ENCODE measurements around the gene BMP4.
A peak's percentile ranks its signal among the peaks of the same experiment; 100 is the strongest.
"Not testable (repeated sequence)": the region's sequence is repeated elsewhere in the genome, so short reads cannot be mapped to it uniquely, and the experiment has no call there.

BMP4 gene

GRCh38 chr14:53984958-53985357 lies 28.3 kb upstream of the BMP4 start:
- H3K4me1 ChIP-seq (ENCODE audit: control insufficient read depth, insufficient read depth, low read length); H3K27ac ChIP-seq (ENCODE audit: insufficient read depth, low read depth, low read length, poor library complexity, severe bottlenecking); H3K36me3 ChIP-seq (ENCODE audit: control insufficient read depth, insufficient read depth, low read length); H3K27me3 ChIP-seq (ENCODE audit: control insufficient read depth, insufficient read depth, low read length, poor library complexity, severe bottlenecking); H3K4me3 ChIP-seq (ENCODE audit: insufficient read depth, low read depth, low read length); H3K9me3 ChIP-seq (ENCODE audit: control insufficient read depth, low read length): not testable (repeated sequence)
- WGBS, 2 experiments: 69 to 71% methylated on average over 2 of the region's 2 CpGs

GRCh38 chr14:53983112-53983511 lies 26.5 kb upstream of the BMP4 start:
- no peaks in the 10 kb centered on the region for H3K36me3 ChIP-seq (ENCODE audit: control insufficient read depth, insufficient read depth, low read length)
- no peak overlapping the region for H3K27ac ChIP-seq (ENCODE audit: insufficient read depth, low read depth, low read length, poor library complexity, severe bottlenecking)
- H3K4me3 ChIP-seq (ENCODE audit: insufficient read depth, low read depth, low read length): no peak overlapping the region
- H3K27me3 ChIP-seq (ENCODE audit: control insufficient read depth, insufficient read depth, low read length, poor library complexity, severe bottlenecking): no peaks in the 10 kb centered on the region
- peaks cover 4% of the 10 kb centered on the region for H3K9me3 ChIP-seq (ENCODE audit: control insufficient read depth, low read length)
- peaks cover 11% of the 10 kb centered on the region for H3K4me1 ChIP-seq (ENCODE audit: control insufficient read depth, insufficient read depth, low read length)

- no peak overlapping the region for H3K27ac ChIP-seq (ENCODE audit: insufficient read depth, low read depth, low read length, poor library complexity, severe bottlenecking)
- H3K36me3 ChIP-seq (ENCODE audit: control insufficient read depth, insufficient read depth, low read length): no peaks in the 10 kb centered on the region
- peaks cover 11% of the 10 kb centered on the region for H3K4me1 ChIP-seq (ENCODE audit: control insufficient read depth, insufficient read depth, low read length)
- no peaks in the 10 kb centered on the region for H3K27me3 ChIP-seq (ENCODE audit: control insufficient read depth, insufficient read depth, low read length, poor library complexity, severe bottlenecking)
- WGBS, 2 experiments: 22 to 48% methylated on average over 2 of the region's 2 CpGs
- peaks cover 4% of the 10 kb centered on the region for H3K9me3 ChIP-seq (ENCODE audit: control insufficient read depth, low read length)
- no peak overlapping the region for H3K4me3 ChIP-seq (ENCODE audit: insufficient read depth, low read depth, low read length)
Measured at GRCh38 chr14:53982546-53982945, 25.9 kb upstream of the BMP4 start.

DNA sequence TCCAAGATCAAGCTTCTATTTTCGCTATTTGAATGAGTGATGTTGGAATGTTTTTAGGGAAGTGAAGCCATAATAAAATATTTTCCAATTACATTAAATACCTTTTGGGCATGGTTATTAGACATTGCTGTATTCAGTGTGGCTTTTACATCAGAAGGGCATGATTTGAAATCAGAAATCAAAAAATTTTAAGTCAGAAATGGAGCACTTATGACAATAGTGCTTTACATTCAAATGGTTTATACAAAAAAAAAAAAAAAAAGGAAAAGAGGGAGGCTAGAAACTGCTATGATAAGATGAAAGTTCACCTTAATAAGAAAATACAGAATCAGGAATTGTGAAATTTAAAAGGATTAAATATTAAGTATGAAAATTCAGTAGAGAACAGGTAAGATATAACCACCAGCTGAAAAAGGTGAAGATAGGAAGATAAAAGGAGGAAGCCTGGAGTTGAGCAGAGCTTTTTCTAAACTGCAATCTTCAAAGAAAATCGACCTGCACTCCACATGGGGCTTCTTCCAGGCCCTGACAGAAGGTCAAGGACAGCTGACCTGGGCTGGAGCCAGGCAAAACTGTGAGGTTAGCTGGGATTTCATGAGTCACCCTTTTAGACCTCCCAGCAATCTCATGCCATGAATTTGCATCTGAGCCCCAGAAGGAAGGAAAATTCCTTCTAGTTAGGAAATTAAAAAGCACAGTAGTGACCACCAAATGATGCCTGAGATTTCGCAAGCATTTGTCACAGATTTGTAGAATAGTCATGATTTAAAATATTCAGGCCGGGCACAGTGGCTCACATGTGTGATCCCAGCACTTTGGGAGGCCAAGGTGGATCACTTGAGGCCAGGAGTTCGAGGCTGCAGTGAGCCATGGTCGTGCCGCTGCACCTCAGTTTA lies 23.4 kb upstream of the BMP4 start:
- Histone ChIP-seq H3K9me3 (ENCODE audit: control insufficient read depth, low read length) (peaks cover 4% of the 10 kb centered on the region), H3K27ac (ENCODE audit: insufficient read depth, low read depth, low read length, poor library complexity, severe bottlenecking) (no peak overlapping the region), H3K27me3 (ENCODE audit: control insufficient read depth, insufficient read depth, low read length, poor library complexity, severe bottlenecking) (no peaks in the 10 kb centered on the region), H3K4me3 (ENCODE audit: insufficient read depth, low read depth, low read length) (no peak overlapping the region), H3K4me1 (ENCODE audit: control insufficient read depth, insufficient read depth, low read length) (peaks cover 11% of the 10 kb centered on the region), H3K36me3 (ENCODE audit: control insufficient read depth, insufficient read depth, low read length) (no peaks in the 10 kb centered on the region)
- WGBS, 2 experiments: 71 to 73% methylated on average over 6 of the region's 7 CpGs

DNA sequence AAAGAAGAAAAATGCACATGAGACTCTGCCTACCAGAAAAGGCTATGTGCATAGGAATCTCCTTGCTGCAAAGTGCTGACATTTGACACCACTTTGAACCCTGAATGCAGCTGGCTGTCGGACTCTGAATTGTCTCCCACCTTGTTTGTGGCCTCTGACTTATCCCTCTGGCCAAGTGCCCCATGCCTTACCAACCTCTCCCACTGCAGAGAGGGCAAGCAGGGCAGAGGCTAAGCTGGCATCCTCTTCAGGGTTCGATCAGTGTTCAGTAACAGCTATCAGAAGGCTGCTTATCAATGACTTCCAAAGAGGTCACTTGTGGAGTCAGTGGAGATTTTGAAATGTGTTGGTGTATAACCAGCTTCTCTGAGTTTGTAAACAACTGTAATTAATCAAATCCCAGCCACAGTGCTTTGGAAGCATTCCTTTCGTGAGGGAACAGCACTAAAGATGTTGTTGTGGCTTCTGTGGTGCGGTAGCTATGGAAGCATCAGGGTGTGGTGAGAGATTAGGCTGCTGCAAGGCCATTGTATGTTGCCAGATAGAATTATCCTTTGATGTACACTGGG lies 22.6 kb upstream of the BMP4 start:
- Histone ChIP-seq H3K4me3 (ENCODE audit: insufficient read depth, low read depth, low read length) (no peak overlapping the region), H3K9me3 (ENCODE audit: control insufficient read depth, low read length) (peaks cover under 1% of the 10 kb centered on the region), H3K27ac (ENCODE audit: insufficient read depth, low read depth, low read length, poor library complexity, severe bottlenecking) (peak overlapping the region; percentile 17), H3K36me3 (ENCODE audit: control insufficient read depth, insufficient read depth, low read length) (no peaks in the 10 kb centered on the region), H3K27me3 (ENCODE audit: control insufficient read depth, insufficient read depth, low read length, poor library complexity, severe bottlenecking) (no peaks in the 10 kb centered on the region), H3K4me1 (ENCODE audit: control insufficient read depth, insufficient read depth, low read length) (peaks cover 11% of the 10 kb centered on the region)
- 38 to 43% methylated on average over 4 of the region's 4 CpGs for WGBS, 2 experiments

DNA sequence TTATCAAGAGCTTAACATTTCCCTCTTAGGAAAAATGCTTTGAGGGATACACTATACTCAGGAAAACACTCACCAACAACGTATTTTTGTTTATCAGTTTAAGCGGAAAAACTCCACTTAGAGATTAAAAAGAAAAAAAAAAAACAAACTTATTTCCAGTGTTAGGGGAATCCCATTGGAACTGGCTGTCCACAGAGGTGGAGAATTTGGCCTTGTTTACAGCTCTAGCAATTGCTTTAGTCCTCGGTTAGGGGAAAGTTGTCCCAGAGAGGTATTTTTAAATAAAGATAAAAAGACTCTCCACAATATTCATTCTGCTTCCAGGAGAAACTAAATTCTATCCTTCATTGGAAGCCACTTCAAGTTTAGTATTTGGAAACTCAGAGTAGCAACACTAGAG lies 21.6 kb upstream of the BMP4 start:
- WGBS, 2 experiments: 74% methylated on average over 3 of the region's 3 CpGs; no CpG with 5 or more reads in 1 of the 2 experiments
- H3K27me3 ChIP-seq (ENCODE audit: control insufficient read depth, insufficient read depth, low read length, poor library complexity, severe bottlenecking): no peaks in the 10 kb centered on the region
- no peak overlapping the region for H3K27ac ChIP-seq (ENCODE audit: insufficient read depth, low read depth, low read length, poor library complexity, severe bottlenecking)
- H3K4me1 ChIP-seq (ENCODE audit: control insufficient read depth, insufficient read depth, low read length): peaks cover 11% of the 10 kb centered on the region
- H3K9me3 ChIP-seq (ENCODE audit: control insufficient read depth, low read length): no peaks in the 10 kb centered on the region
- H3K36me3 ChIP-seq (ENCODE audit: control insufficient read depth, insufficient read depth, low read length): no peaks in the 10 kb centered on the region
- no peak overlapping the region for H3K4me3 ChIP-seq (ENCODE audit: insufficient read depth, low read depth, low read length)

GRCh38 chr14:53975444-53975843 lies 18.8 kb upstream of the BMP4 start:
- Histone ChIP-seq H3K36me3 (ENCODE audit: control insufficient read depth, insufficient read depth, low read length) (no peaks in the 10 kb centered on the region), H3K27ac (ENCODE audit: insufficient read depth, low read depth, low read length, poor library complexity, severe bottlenecking) (no peak overlapping the region), H3K9me3 (ENCODE audit: control insufficient read depth, low read length) (no peaks in the 10 kb centered on the region), H3K4me3 (ENCODE audit: insufficient read depth, low read depth, low read length) (no peak overlapping the region), H3K4me1 (ENCODE audit: control insufficient read depth, insufficient read depth, low read length) (peaks cover 11% of the 10 kb centered on the region), H3K27me3 (ENCODE audit: control insufficient read depth, insufficient read depth, low read length, poor library complexity, severe bottlenecking) (no peaks in the 10 kb centered on the region)
- 92 to 94% methylated on average over 5 of the region's 5 CpGs for WGBS, 2 experiments

GRCh38 chr14:53971521-53971920 lies 14.9 kb upstream of the BMP4 start:
- Histone ChIP-seq H3K4me1 (ENCODE audit: control insufficient read depth, insufficient read depth, low read length) (no peaks in the 10 kb centered on the region), H3K4me3 (ENCODE audit: insufficient read depth, low read depth, low read length) (no peak overlapping the region), H3K9me3 (ENCODE audit: control insufficient read depth, low read length) (no peaks in the 10 kb centered on the region), H3K27me3 (ENCODE audit: control insufficient read depth, insufficient read depth, low read length, poor library complexity, severe bottlenecking) (no peaks in the 10 kb centered on the region), H3K36me3 (ENCODE audit: control insufficient read depth, insufficient read depth, low read length) (no peaks in the 10 kb centered on the region), H3K27ac (ENCODE audit: insufficient read depth, low read depth, low read length, poor library complexity, severe bottlenecking) (no peak overlapping the region)
- 90 to 93% methylated on average over 3 to 4 of the region's 4 CpGs for WGBS, 2 experiments

GRCh38 chr14:53969326-53969725 lies 12.7 kb upstream of the BMP4 start:
- H3K9me3 ChIP-seq (ENCODE audit: control insufficient read depth, low read length): no peaks in the 10 kb centered on the region
- peaks cover 8% of the 10 kb centered on the region for H3K27me3 ChIP-seq (ENCODE audit: control insufficient read depth, insufficient read depth, low read length, poor library complexity, severe bottlenecking)
- no peak overlapping the region for H3K4me3 ChIP-seq (ENCODE audit: insufficient read depth, low read depth, low read length)
- H3K4me1 ChIP-seq (ENCODE audit: control insufficient read depth, insufficient read depth, low read length): no peaks in the 10 kb centered on the region
- no peak overlapping the region for H3K27ac ChIP-seq (ENCODE audit: insufficient read depth, low read depth, low read length, poor library complexity, severe bottlenecking)
- H3K36me3 ChIP-seq (ENCODE audit: control insufficient read depth, insufficient read depth, low read length): no peaks in the 10 kb centered on the region

GRCh38 chr14:53968726-53969125 lies 12.1 kb upstream of the BMP4 start:
- H3K9me3 ChIP-seq (ENCODE audit: control insufficient read depth, low read length): no peaks in the 10 kb centered on the region
- WGBS, 2 experiments: 91 to 96% methylated on average over 3 of the region's 3 CpGs
- H3K27me3 ChIP-seq (ENCODE audit: control insufficient read depth, insufficient read depth, low read length, poor library complexity, severe bottlenecking): peaks cover 14% of the 10 kb centered on the region
- H3K36me3 ChIP-seq (ENCODE audit: control insufficient read depth, insufficient read depth, low read length): no peaks in the 10 kb centered on the region
- H3K4me1 ChIP-seq (ENCODE audit: control insufficient read depth, insufficient read depth, low read length): no peaks in the 10 kb centered on the region
- H3K4me3 ChIP-seq (ENCODE audit: insufficient read depth, low read depth, low read length): no peak overlapping the region
- no peak overlapping the region for H3K27ac ChIP-seq (ENCODE audit: insufficient read depth, low read depth, low read length, poor library complexity, severe bottlenecking)
